ENCODE measurements around the gene ARHGAP15.
A peak's percentile ranks its signal among the peaks of the same experiment; 100 is the strongest.
"Not testable (repeated sequence)": the region's sequence is repeated elsewhere in the genome, so short reads cannot be mapped to it uniquely, and the experiment has no call there.

Gene ARHGAP15

GRCh38 chr2:143535802-143536201, 406.6 kb downstream of the ARHGAP15 start:
- no peaks in the 10 kb centered on the region for H3K9me3 ChIP-seq (ENCODE audit: low read depth, low read length)
- no peak overlapping the region for H3K9ac ChIP-seq (ENCODE audit: insufficient read length)
- no peaks in the 10 kb centered on the region for H3K36me3 ChIP-seq (ENCODE audit: insufficient read depth, low read length)
- TF ChIP-seq POLR2AphosphoS5 (IDR thresholded peaks at IDR 0.05; ENCODE audit: borderline replicate concordance, low read depth, low read length) (no peak), EZH2 (IDR thresholded peaks at IDR 0.05) (no peak), FOXP2 (optimal IDR thresholded peaks at IDR 0.05; ENCODE audit: control extremely low read depth, extremely low read length, insufficient read depth) (no peak)
- DNase-seq (ENCODE audit: low read depth, low spot score), result no peak
- H3K27ac ChIP-seq, result no peak overlapping the region
- H3K4me3 ChIP-seq, result no peak overlapping the region

- not testable (repeated sequence) for H3K27ac ChIP-seq; H3K9ac ChIP-seq (ENCODE audit: insufficient read length); H3K4me3 ChIP-seq; DNase-seq (ENCODE audit: low read depth, low spot score); H3K36me3 ChIP-seq (ENCODE audit: insufficient read depth, low read length); H3K9me3 ChIP-seq (ENCODE audit: low read depth, low read length)
Measured at GRCh38 chr2:143541899-143542298, 412.7 kb downstream of the ARHGAP15 start.

- H3K9ac ChIP-seq (ENCODE audit: insufficient read length), result peak overlapping the region; percentile 28
- no peak for DNase-seq (ENCODE audit: low read depth, low spot score)
Measured at GRCh38 chr2:143545059-143545948, 416.1 kb downstream of the ARHGAP15 start.

GRCh38 chr2:143545949-143546255, 416.7 kb downstream of the ARHGAP15 start:
- Histone ChIP-seq H3K9me3 (ENCODE audit: low read depth, low read length) (no peaks in the 10 kb centered on the region), H3K4me3 (no peak overlapping the region), H3K27ac (peak overlapping the region; percentile 67), H3K36me3 (ENCODE audit: insufficient read depth, low read length) (no peaks in the 10 kb centered on the region), H3K9ac (ENCODE audit: insufficient read length) (no peak overlapping the region)
- DNase-seq (ENCODE audit: low read depth, low spot score), result no peak
- TF ChIP-seq FOXP2 (optimal IDR thresholded peaks at IDR 0.05; ENCODE audit: control extremely low read depth, extremely low read length, insufficient read depth) (no peak), POLR2AphosphoS5 (IDR thresholded peaks at IDR 0.05; ENCODE audit: borderline replicate concordance, low read depth, low read length) (no peak), EZH2 (IDR thresholded peaks at IDR 0.05) (no peak)

More at GRCh38 chr2:143545059-143545948, 416.1 kb downstream of the ARHGAP15 start:
- Histone ChIP-seq H3K27ac (peak overlapping the region; percentile 67), H3K4me3 (peak overlapping the region; percentile 18; the same call in 1 of the 2 replicates), H3K36me3 (ENCODE audit: insufficient read depth, low read length) (no peaks in the 10 kb centered on the region), H3K9me3 (ENCODE audit: low read depth, low read length) (no peaks in the 10 kb centered on the region)
- no peak for TF ChIP-seq POLR2AphosphoS5 (IDR thresholded peaks at IDR 0.05; ENCODE audit: borderline replicate concordance, low read depth, low read length)

- no peaks in the 10 kb centered on the region for H3K36me3 ChIP-seq (ENCODE audit: insufficient read depth, low read length)
- DNase-seq (ENCODE audit: low read depth, low spot score), result no peak
- no peak overlapping the region for H3K4me3 ChIP-seq
- no peak overlapping the region for H3K27ac ChIP-seq
- H3K9me3 ChIP-seq (ENCODE audit: low read depth, low read length), result no peaks in the 10 kb centered on the region
- TF ChIP-seq POLR2AphosphoS5 (IDR thresholded peaks at IDR 0.05; ENCODE audit: borderline replicate concordance, low read depth, low read length) (no peak), EZH2 (IDR thresholded peaks at IDR 0.05) (no peak), FOXP2 (optimal IDR thresholded peaks at IDR 0.05; ENCODE audit: control extremely low read depth, extremely low read length, insufficient read depth) (no peak)
- H3K9ac ChIP-seq (ENCODE audit: insufficient read length), result no peak overlapping the region
Measured at GRCh38 chr2:143548032-143548431, 418.8 kb downstream of the ARHGAP15 start.

- H3K27ac ChIP-seq, result no peak overlapping the region
- DNase-seq (ENCODE audit: low read depth, low spot score), result no peak
- TF ChIP-seq FOXP2 (optimal IDR thresholded peaks at IDR 0.05; ENCODE audit: control extremely low read depth, extremely low read length, insufficient read depth) (no peak), POLR2AphosphoS5 (IDR thresholded peaks at IDR 0.05; ENCODE audit: borderline replicate concordance, low read depth, low read length) (no peak), EZH2 (IDR thresholded peaks at IDR 0.05) (no peak)
- no peak overlapping the region for H3K9ac ChIP-seq (ENCODE audit: insufficient read length)
- H3K36me3 ChIP-seq (ENCODE audit: insufficient read depth, low read length), result no peaks in the 10 kb centered on the region
- H3K4me3 ChIP-seq, result no peak overlapping the region
- H3K9me3 ChIP-seq (ENCODE audit: low read depth, low read length), result no peaks in the 10 kb centered on the region
Measured at GRCh38 chr2:143550500-143550899, 421.3 kb downstream of the ARHGAP15 start.

- H3K36me3 ChIP-seq (ENCODE audit: insufficient read depth, low read length), result no peaks in the 10 kb centered on the region; the same call in 1 of the 2 replicates
- no peak overlapping the region for H3K9ac ChIP-seq (ENCODE audit: insufficient read length)
- TF ChIP-seq POLR2AphosphoS5 (IDR thresholded peaks at IDR 0.05; ENCODE audit: borderline replicate concordance, low read depth, low read length), result no peak
- TF ChIP-seq FOXP2 (optimal IDR thresholded peaks at IDR 0.05; ENCODE audit: control extremely low read depth, extremely low read length, insufficient read depth), result no peak
- TF ChIP-seq EZH2 (IDR thresholded peaks at IDR 0.05), result no peak
- no peaks in the 10 kb centered on the region for H3K9me3 ChIP-seq (ENCODE audit: low read depth, low read length)
- H3K27ac ChIP-seq, result peak overlapping the region; percentile 58
- peak overlapping the region; percentile 32 for H3K4me3 ChIP-seq
- DNase-seq (ENCODE audit: low read depth, low spot score), result no peak
Measured at GRCh38 chr2:143551971-143552650, 422.9 kb downstream of the ARHGAP15 start.

GRCh38 chr2:143553261-143553660, 424.0 kb downstream of the ARHGAP15 start:
- no peak for DNase-seq (ENCODE audit: low read depth, low spot score)
- no peak overlapping the region for H3K27ac ChIP-seq
- TF ChIP-seq FOXP2 (optimal IDR thresholded peaks at IDR 0.05; ENCODE audit: control extremely low read depth, extremely low read length, insufficient read depth) (no peak), EZH2 (IDR thresholded peaks at IDR 0.05) (no peak), POLR2AphosphoS5 (IDR thresholded peaks at IDR 0.05; ENCODE audit: borderline replicate concordance, low read depth, low read length) (no peak)

More at GRCh38 chr2:143553261-143553660, 424.0 kb downstream of the ARHGAP15 start:
- H3K4me3 ChIP-seq, result no peak overlapping the region
- no peaks in the 10 kb centered on the region; the same call in 1 of the 2 replicates for H3K36me3 ChIP-seq (ENCODE audit: insufficient read depth, low read length)
- no peaks in the 10 kb centered on the region for H3K9me3 ChIP-seq (ENCODE audit: low read depth, low read length)
- H3K9ac ChIP-seq (ENCODE audit: insufficient read length), result no peak overlapping the region
